ENCODE measurements around the gene MRPL12.
"Not testable (repeated sequence)": the region's sequence is repeated elsewhere in the genome, so short reads cannot be mapped to it uniquely, and the experiment has no call there.

Gene MRPL12

GRCh38 chr17:81717766-81718089 lies 14.6 kb downstream of the MRPL12 start:
- no peak for DNase-seq

- no peak for DNase-seq
Measured at GRCh38 chr17:81719410-81720266, 16.5 kb downstream of the MRPL12 start.

GRCh38 chr17:81720267-81721071 lies 17.3 kb downstream of the MRPL12 start:
- no peak for DNase-seq

- no peak for DNase-seq
Measured at GRCh38 chr17:81722184-81723120, 19.3 kb downstream of the MRPL12 start.

DNA sequence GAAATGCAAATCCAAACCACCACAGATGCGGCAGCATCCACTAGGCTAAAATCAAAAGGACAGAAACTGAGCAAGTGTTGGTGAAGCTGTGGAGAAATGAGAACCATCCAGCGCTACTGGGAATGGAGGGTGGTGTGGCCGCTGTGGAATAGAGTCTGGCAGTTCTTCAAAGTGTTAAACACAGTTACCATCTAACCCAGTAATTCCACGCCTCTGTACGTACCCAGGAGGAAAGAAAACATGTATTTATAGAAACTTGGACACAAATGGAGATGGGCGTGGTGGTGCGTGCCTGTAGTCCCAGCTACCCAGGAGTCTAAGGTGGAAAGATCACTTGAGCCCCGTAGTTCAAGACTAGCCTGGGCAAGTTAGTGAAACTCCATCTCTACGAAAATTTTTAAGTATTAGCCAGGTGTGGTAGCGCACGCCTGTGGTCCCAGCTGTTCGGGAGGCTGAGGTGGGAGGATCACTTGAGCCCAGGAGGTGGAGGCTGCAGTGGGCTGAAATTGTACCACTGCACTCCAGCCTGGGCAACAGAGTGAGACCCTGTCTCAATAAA lies 20.6 kb downstream of the MRPL12 start:
- peak; percentile 7 for DNase-seq

DNA sequence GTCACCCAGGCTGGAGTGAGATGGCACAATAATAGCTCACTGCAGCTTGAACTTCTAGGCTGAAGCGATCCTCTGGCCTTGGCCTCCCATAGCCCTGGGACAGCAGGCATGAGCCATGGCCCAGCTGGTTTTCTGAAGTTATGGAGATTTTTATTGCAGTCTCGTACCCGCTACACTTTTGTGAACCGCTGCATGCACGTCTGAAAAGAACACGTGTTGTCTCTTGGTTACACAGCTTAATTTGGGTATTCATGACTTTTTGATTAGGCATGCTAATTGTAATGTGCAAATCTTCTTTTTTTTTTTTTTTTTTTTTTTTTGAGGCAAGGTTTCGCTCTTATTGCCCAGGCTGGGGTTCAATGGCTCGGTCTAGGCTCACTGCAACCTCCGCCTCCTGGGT lies 22.3 kb downstream of the MRPL12 start:
- DNase-seq = no peak

DNA sequence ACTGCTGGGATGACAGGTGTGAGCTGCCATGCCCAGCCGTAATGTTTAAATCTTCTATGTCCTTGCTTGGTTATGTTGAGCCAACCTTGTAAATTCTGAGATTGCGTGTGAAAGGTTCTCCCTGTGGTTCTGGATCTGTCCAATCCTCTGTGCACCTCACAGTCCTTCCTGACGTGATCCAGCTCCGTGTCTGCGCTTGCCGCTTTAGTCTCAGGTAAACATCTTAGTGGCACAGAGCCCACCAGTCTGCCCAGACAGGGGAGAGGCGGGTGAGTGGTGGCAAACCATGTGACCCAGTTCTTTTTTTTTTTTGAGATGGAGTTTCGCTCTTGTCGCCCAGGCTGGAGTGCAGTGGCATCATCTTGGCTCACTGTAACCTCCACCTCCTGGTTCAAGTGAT lies 22.8 kb downstream of the MRPL12 start:
- peak; percentile 46 for DNase-seq

DNA sequence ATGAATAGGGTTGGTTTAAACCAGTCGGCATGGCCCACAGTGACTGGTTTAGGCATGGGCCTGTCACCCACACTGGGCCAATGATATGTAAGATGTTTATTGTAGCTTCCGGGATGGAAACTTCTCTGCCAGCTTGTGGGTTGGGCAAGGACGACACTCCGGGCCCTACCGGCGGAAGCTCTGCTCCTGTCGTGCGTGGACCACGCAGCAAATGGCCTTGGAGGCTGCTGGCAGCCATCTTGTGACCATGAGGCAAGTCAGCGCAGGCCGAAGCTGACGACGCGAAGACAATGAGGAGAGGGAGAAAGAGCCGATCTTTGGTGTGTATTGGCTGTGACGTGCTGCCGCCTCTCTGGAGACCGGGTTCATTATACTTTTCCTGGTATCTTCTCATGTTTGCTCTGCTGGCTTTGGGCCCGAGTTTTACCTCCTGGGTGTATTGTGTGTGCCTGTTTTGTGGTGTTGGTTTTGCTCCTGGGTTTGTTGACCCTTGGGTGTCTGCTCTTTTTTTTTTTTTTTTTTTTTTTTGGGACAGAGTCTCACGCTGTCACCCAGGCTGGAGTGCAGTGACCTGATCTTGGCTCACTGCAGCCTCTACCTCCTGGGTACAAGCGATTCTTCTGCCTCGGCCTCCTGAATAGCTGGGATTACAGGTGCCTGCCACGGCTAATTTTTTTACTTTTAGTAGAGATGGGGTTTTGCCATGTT lies 24.3 kb downstream of the MRPL12 start:
- no peak for DNase-seq

GRCh38 chr17:81733507-81734404 lies 30.6 kb downstream of the MRPL12 start:
- DNase-seq = peak; percentile 38

- DNase-seq = no peak
Measured at GRCh38 chr17:81734405-81735263, 31.5 kb downstream of the MRPL12 start.

GRCh38 chr17:81735264-81736102 lies 32.3 kb downstream of the MRPL12 start:
- DNase-seq = no peak

DNA sequence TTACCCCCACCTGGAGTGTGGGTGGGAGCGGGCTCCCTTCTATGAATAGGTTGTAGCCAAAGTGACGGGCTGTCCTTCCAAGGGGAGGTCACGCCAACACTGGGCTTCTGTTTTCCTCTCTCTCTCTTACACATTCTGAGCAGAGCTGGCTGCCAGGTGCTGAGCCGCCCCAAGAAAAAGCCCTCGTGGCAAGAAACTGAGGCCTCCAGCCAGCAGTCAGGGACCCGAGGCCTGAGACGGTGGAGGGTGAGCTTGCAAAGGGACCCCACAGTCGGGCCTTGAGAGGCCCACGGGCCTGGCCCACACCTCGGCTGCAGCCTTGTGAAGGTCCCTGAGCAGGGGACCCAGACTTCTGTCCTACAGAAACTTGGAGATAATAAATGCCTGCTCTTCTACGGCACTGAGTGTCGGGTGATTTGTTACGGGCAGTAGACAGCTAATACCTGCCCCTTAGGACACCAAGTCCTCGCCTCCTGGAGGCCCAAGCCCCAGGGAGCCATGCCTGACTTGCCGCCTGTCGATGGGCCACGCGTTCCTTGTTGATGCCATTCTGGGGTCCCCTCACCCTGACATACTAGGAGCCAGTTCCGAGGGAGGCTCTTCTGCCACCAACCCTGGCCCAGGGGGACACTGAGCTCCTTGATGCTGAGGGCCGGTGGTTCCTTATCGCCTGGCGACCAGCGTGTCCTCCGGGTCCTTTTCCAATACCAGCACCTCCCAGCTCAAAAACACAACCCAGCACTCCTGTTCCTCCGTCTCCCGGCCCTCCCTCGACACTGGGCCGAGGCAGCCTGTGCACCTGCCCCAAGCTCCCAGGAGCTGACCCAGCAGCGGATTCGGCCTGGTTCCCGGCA lies 35.0 kb downstream of the MRPL12 start:
- DNase-seq = no peak

DNA sequence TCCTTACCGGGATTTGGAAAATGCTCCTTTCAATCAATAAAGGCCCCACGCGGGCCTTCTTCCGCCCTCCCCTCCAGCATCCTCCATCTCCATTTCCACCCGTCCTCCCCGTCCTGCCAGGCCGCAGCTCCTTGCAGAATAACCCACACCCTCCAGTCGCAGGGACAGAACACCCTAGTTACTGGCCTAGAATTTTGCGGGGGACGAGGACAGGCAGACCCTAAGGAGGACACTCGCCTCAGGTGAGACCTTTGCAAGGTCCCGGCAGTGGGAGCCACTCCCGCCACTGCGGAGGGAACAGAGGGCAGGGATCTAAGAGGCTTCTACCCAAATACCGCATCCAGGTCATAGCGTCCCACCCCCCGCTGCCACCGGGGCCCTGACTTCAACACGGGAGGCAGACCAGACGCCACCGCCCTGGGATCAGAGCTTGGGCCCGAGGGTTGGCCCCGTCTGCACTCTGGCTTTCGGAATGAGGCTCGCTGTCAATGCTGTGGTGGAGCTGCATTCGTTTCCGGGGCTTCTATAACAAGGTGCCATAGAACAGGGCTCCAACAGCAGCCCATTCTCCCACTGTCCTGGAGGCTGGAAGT lies 35.7 kb downstream of the MRPL12 start:
- DNase-seq = no peak

GRCh38 chr17:81739593-81739992 lies 36.4 kb downstream of the MRPL12 start:
- DNase-seq = not testable (repeated sequence)

- DNase-seq = no peak
Measured at GRCh38 chr17:81740395-81740961, 37.3 kb downstream of the MRPL12 start.

GRCh38 chr17:81741049-81741593 lies 38.0 kb downstream of the MRPL12 start:
- DNase-seq = no peak
